Measurements from ENCODE around the gene TUBB2A.
A peak's percentile ranks its signal among the peaks of the same experiment; 100 is the strongest.
"Not testable (repeated sequence)": the region's sequence is repeated elsewhere in the genome, so short reads cannot be mapped to it uniquely, and the experiment has no call there.

Gene TUBB2A

DNA sequence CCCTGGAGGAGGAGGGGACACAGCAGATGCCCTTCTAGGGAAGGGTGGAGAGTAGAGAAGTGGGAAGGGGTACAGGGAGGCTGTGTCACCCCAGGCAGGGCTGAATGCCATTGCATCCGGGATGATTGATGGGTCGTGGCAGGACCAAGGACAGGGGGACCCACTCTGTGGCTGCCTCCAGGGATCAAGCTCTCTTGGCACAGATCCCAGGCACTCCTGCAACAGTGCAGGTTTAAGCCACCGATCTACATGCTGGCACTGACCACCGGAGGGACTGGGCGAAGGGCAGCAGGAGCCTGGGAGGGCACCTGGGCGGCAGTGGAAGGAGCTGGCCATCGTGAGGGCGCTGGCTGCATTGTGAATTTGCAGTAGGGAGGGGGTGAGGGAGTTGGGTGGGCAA, 22.6 kb upstream of the TUBB2A start:
- DNase-seq, result not testable (repeated sequence)

DNA sequence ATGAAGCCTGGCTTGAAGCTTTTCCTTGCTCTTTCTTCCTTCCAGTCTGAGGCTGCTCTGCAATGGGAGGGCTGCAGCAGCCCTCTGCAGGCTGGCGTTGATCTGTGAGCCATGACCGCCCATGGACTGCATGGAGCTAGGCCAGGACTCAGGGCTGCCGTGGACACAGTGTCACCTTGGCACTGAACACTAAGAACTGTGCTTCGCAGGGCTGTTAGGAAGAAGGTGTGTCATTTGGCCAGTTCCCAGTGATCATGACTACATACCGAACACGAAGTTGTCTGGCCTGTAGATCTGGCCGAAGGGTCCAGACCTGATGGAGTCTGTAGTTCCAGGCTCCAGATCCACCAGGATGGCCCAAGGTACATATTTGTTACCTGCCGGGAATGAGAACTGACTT, 21.3 kb upstream of the TUBB2A start:
- DNase-seq, result not testable (repeated sequence)

DNA sequence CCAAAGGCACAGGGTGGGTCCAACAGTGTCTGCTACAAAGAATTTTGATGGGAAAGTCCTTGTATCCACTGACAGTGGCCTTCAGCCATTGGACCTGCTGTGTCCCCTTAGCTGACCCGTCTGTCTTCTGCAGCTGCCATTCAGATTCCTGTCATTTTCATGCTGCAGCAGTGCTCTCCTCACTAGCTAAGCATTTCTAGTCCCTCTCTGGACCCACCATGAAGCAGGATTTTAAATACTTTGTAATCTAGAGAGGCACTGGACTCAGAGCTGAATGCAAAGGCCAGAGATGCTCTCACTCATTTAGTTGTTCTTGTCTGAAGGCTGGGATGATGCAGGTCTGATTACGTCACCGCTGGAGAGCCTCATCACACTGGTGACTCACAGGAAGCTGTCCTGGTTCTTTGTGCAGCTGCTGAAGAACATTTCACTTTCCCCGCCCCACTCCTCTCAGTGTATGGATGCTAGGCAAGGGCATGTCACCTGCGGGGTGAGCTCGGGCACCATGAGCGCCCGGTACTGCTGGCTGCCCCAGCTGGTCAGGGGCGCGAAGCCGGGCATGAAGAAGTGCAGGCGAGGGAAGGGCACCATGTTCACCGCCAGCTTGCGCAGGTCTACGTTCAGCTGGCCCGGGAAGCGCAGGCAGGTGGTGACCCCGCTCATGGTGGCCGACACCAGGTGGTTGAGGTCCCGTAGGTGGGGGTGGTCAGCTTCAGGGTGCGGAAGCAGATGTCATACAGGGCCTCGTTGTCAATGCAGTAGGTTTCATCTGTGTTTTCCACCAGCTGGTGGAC, 19.4 kb upstream of the TUBB2A start:
- DNase-seq, result no peak

DNA sequence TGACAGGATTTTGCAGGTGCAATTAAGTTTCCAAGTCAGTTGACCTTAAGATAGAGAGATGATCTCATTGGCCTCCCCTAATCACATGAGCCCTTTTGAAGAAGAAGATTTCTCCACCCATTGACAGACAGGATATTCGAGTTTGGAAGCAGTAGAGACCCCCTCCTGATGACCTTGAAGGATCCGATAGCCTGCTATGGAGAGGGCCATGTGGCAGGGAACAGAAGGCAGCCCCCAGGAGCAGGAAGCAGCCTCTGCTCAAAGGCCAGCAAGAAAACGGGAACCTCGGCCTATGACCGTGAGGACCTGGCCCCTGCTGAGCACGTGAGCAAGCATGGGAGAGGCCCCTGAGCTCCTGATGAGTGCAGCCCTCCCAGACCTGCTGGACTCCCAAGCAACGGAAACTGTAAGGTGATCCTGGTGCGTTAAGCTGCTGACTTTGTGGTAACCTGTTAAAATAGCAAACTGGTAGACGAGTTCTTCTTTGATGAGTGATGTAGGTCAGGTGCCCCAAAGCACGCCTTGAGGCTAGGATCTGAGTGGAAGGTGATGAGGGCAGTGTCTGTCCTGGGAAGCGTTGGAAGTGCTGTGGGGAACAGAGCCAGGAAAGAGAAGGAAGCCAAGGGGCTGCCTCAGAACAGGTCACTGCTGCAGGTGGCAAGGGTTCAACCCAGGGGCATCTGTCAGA, 18.5 kb upstream of the TUBB2A start:
- no peak for DNase-seq

DNA sequence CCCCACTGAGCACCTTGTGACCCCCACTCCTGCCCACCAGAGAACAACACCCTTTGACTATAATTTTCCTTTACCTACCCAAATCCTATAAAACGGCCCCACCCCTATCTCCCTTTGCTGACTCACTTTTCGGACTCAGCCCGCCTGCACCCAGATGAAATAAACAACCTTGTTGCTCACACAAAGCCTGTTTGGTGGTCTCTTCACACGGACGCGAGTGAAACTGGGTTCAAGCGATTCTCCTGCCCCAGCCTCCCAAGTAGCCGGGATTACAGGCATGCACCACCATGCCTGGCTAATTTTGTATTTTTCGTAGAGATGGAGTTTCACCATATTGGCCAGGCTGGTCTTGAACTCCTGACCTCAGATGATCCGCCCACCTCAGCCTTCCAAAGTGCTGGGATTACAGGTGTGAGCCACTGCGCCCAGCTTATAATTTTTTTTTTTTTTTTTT, 16.3 kb upstream of the TUBB2A start:
- DNase-seq, result not testable (repeated sequence)

DNA sequence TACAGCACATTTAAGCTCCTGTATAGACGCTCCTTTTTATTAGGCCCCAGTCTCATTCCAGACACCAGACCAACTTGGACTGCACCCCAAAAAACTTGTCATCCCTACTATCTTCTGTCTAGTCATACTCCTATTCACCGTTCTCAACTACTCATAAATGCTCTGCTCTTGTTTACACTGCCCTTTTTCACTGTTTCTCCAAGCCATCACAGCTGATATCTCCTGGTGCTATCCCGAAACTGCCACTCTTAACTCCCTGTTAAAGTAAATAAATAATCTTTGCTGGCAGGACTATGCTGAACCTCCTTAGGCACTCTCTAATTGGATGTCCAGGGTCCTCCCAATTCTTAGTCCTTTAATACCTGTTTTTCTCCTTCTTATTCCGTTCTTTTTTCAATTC, 15.4 kb upstream of the TUBB2A start:
- not testable (repeated sequence) for DNase-seq

DNA sequence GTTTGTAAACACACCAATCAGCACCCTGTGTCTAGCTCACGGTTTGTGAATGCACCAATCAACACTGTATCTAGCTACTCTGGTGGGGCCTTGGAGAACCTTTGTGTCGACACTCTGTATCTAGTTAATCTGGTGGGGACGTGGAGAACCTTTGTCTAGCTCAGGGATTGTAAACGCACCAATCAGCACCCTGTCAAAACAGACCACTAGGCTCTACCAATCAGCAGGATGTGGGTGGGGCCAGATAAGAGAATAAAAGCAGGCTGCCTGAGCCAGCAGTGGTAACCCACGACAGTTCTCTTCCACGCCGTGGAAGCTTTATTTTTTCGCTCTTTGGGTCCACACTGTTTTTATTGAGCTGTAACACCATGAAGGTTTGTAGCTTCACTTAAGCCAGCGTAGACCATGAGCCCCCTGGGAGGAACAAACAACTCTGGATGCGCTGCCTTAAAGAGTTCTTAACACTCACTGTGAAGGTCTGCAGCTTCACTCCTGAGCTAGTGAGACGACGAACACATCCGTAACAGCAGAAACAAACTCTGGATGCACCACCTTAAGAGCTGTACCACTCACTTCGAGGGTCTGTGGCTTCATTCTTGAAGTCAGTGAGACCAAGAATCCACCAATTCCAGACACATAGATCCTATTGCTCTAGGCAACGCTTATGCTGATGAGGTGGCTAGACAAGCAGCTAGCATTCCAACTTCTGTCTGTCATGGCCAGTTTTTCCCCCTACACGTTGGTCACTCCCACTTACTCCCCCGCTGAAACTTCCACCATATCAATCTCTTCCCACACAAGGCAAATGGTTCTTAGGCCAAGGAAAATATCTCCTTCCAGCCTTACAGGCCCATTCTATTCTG, 14.2 kb upstream of the TUBB2A start:
- not testable (repeated sequence) for DNase-seq

DNA sequence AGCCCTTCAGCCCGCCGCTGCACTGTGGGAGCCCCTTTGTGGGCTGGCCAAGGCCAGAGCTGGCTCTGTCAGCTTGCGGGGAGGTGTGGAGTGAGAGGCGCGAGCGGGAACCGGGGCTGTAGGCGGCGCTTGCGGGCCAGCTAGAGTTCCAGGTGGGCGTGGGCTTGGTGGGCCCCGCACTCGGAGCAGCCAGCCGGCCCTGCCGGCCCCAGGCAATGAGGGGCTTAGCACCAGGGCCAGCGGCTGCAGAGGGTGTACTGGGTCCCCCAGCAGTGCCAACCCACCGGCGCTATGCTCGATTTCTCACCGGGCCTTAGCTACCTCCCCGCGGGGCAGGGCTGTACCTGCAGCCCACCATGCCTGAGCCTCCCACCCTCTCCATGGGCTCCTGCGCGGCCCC, 13.3 kb upstream of the TUBB2A start:
- DNase-seq, result not testable (repeated sequence)

DNA sequence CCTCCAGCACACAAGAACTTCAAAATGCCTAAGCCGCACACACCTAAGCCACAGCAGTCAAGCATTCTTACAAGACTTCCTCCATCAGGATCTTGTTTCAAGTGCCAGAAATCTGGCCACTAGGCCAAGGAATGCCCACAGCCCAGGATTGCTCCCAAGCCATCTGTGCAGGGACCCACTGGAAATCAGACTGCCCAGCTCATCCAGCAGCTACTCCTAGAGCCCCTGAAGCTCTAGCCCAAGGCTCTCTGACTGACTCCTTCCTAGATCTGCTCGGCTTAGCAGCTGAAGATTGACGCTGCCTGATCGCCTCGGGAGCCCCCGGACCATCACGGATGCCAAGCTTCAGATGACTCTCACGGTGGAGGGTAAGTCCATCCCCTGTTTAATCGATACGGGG, 10.7 kb upstream of the TUBB2A start:
- not testable (repeated sequence) for DNase-seq

DNA sequence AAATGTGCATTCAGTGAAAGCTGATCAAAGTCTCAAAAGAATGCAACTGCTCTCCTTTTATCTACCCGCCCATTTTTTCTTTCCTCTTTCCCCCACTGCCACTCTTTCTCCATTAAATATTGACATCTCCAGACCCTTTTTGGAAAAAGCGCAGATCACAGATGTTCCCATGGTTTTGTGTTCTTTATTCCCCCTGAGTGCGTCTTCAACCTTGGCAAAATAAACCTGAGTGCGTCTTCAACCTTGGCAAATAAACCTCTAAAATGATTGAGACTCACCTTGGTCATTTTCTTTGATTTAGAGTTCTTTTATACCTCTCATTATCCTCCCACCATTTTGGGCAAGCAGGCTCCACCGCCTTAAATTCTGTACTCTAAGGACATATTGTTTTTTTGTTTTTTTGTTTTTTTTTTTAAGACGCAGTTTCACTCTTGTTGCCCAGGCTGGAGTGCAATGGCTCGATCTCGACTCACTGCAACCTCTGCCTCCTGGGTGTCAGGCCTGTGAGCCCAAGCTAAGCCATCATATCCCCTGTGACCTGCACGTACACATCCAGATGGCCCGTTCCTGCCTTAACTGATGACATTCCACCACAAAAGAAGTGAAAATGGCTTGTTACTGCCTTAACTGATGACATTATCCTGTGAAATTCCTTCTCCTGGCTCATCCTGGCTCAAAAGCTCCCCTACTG, 9.3 kb upstream of the TUBB2A start:
- not testable (repeated sequence) for DNase-seq

DNA sequence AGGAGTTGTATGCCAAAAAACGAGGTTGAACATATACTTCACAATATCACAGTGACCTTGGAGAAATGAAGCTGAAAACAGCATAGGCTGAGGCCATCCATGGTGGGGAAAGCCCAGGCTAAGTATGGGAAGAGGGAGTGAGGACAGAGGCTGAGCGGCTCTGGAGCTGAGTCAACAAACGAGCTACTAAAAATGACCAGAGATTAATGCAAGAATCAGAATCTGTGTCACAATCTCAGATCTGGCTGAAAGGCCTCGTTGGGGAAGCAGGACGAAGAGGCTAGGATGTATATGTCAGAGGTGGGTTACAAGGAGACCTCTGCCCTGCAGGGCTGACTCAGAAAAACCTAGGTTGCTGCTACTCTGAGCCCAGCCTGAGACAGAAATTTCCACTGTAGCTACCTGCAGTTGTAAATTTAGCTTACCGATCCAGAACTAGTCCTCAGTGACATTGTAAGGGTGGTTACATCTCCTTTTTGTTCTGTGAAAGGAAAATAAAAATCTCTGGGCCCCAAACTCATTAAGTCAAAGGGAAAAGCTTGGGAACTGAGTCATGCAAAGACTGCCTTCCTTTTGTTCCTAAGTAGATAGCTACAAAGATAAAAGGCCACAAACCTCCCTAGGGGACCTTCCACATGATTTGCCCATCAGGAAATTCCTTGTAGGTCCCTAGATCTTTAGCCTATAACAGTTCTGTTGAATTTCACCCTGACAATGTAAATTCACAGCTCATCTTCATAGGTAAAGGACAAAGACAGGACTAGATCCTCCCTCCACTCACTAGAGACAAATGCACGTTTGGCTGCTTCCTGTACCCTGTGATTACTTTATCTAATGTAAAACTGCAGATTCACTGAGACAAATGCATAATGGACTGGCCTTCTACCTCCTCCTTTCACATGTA, 8.5 kb upstream of the TUBB2A start:
- no peak for DNase-seq

DNA sequence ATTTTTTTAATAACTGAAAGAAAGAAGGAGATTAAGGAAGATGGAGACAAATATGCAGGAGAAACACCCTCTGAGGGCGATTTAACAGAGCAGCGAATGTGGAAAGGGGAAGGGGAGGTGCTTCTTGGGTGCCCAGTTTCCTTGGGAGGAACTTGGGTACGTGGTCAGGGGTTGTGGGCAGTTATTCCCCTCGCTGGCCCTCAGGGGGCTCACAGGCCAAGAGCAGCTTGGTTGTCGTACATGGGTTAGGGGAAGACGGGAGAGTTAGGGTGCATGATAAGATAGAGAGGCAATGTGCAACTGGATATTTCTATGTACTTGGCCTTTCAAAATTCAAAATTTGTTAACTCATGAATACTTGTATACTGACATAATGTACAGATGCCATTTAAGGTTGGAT, 7.0 kb upstream of the TUBB2A start:
- no peak for DNase-seq

DNA sequence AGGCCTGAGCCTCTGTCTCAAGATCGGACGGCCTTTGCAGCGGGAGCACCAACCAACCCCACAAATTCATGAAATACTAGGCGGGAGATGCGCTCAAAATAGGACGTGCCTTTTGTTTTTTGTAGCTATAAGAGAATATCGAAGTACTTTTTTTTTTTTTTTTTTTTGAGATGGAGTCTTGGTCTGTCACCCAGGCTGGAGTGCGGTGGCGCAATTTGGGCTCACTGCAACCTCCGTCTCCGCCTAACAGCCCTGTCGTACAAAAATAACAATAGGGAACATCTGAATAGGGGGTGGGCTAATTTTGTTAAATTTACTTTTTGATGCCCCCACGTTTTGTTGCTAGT, 5.9 kb upstream of the TUBB2A start:
- no peak for DNase-seq

DNA sequence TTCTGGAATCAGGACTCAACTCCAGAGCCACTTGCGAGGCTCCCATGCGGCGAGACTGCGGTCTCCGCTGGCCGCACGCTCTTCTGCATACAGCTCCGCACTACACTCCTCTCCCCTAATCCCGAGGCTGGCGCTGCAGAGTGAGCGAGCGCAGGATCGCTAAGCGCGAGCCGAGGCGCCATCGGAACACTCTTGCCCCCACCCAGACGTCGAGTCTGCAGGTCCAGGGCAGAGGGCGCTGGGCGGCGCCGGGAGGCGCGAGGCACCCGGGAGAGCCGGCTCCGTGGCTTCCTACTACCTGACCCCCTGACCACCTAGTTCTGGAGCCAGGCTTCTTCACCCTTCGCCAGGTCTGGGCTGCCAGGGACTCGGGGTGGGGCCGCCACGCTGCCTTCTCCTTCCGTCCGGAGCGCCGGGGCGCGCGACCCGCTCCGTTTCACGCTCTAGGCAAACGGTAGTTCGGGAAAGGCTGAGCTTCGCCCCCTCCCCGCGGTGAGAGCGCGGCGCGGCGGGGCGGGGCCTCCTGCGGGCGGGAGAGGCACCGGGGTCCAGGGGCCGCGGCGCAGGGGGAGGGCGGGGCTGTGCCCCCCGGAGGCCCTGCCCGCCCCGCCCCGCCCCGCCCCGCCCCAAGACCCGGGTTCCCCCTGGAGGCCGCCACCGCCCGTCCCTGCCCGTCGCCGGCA, 5.4 kb upstream of the TUBB2A start:
- peak; percentile 64 for DNase-seq

DNA sequence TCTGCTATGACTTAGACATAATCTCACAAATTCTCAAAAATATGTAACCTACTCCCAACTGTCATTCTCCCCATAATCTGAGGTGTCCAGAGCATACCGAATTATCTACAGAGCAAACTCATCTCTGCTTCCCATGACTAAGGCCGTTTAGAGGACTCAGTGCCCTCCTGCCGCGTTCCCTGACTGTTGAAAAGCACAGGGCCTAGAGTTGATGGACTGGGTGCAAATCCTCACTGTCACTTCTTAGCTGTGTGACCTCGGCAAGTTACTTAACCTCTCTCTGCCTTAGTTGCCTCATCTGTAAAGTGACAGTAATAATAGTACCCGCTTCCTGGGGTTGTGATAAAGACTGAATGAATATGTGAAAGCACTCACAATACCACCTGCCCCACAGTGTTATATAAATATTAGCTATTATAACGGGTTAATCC, 4.7 kb upstream of the TUBB2A start:
- no peak for DNase-seq

DNA sequence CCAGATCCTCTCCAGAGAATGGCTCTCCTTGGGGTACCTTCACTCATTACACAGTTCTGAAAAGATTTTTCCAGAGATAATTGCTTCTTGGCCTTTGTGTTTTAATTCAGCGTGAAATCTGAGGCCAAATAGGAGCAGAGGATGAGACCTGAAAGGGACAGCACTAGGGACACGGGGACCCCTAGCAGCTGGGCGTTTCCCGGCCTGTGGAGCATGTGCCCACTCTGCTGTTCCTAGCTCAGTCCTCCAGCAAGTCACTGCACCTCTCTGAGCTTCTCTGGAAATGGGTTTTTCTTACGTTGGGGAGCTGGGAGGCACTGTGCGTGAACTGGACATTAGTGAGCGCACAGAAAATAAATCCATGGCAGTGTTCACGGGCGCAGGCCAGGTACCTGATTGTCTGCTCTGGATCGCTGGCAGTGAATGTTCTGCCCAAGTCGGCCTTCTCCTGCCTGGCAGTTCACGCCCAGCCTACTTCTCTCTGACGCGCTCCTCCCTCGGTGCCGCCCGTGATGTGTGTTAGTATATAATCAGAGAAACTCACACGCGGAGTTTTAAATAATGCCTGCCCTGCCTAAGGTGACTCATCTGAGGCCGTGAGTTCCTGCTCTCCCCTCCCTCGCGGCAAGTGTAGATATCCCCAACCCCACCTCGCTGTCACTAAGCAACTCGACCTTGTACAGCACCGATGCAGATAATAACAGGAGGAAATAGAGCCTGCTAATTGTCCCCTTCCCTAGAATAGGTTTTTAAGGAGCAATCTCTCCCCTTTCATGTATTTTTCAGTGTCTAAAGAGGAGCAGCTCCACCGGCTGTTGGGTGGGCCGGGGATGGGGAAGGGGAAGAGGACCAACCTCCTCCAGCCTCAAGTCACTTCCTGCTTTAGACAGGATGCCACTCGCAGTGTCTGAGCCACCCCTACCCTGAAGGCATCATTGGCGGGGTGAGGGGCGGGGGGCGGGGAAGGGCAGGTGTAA, 2.7 kb upstream of the TUBB2A start:
- no peak for DNase-seq

DNA sequence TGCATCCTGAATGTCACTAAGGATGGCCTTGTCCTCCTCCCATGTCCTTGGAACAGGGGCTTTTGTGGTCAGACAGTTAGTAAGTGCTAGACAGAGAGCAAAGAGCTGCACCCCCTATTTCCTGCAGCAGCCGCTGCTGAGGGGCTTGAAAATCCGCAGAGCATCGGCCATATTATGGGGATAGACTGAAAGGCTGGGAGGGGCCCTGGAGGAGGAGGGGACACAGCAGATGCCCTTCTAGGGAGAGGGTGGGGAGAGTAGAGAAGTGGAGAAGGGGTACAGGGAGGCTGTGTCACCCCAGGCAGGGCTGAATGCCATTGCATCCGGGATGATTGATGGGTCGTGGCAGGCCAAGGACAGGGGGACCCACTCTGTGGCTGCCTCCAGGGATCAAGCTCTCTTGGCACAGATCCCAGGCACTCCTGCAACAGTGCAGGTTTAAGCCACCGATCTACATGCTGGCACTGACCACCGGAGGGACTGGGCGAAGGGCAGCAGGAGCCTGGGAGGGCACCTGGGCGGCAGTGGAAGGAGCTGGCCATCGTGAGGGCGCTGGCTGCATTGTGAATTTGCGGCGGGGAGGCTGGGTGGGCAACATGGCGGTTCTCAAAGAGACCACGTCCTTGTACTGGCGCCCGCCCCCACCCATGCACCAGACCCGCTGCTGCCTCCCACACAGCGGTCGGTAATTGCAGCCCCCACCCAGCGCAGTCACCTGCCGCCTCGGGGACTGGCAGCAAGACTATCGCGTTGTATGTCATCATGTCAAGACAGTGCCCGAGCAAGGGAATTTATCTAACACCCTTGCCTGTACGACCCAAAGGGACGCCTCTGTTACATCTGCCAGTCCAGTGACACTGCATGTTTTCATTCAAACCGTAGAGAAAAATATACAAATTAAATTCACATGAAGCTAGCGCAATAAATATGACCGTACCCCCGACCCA, 887 bp downstream of the TUBB2A start:
- peak; percentile 22 for DNase-seq

DNA sequence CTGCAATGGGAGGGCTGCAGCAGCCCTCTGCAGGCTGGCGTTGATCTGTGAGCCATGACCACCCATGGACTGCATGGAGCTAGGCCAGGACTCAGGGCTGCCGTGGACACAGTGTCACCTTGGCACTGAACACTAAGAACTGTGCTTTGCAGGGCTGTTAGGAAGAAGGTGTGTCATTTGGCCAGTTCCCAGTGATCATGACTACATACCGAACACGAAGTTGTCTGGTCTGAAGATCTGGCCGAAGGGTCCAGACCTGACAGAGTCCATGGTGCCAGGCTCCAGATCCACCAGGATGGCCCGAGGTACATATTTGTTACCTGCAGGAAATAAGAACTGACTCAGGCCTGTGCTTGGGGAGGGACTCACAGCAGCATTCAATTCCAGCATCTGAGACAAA, 1.9 kb downstream of the TUBB2A start:
- DNase-seq, result not testable (repeated sequence)

DNA sequence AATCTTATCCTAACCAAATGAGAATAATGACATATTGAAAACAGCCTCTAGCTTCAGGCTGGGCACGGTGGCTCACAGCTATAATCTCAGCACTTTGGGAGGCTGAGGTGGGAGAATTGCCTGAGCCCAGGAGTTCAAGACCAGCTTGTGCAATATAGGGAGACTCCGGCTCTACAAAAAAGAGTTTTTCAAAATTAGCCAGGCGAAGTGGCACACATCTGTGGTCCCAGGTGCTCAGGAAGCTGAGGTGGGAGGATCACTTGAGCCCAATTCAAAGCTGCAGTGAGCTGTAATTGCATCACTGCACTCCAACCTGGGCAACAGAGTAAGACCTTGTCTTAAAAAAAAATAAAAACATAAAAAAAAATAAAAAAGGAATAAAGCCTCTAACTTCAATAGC, 4.7 kb downstream of the TUBB2A start:
- no peak for DNase-seq

Measured in NCI-H1694 (cell line).